Suprapubic skin (tissue), 4 donors: Measurements from ENCODE around the gene NR1D2. TPM values are rescaled to one million over a fixed set of nuclear protein-coding genes. Genes with fewer than 3 reads are reported as not detected.
"Not testable (repeated sequence)": the region's sequence is repeated elsewhere in the genome, so short reads cannot be mapped to it uniquely, and the experiment has no call there.

Experiments
- DNase-seq, 2 donors: peaks; one replicate each; pipeline ENCODE4 v3.0.0-alpha.2; 2019; ENCODE audit warnings: low spot score in 2 of 2
- H3K27ac ChIP-seq: fragments of 200-600 bp; sonication (generic); one replicate; pipeline ENCODE4 v1.5.1; 2019
- H3K27me3 ChIP-seq: fragments of 200-600 bp; sonication (generic); one replicate; pipeline ENCODE4 v1.5.1; 2019
- H3K36me3 ChIP-seq: fragments of 200-600 bp; sonication (generic); one replicate; pipeline ENCODE4 v1.5.1; 2019
- H3K4me1 ChIP-seq: fragments of 200-600 bp; sonication (generic); one replicate; pipeline ENCODE4 v1.5.1; 2019
- H3K4me3 ChIP-seq: fragments of 200-600 bp; sonication (generic); one replicate; pipeline ENCODE4 v1.5.1; 2019; ENCODE audit warnings: mild to moderate bottlenecking
- H3K9me3 ChIP-seq: fragments of 200-600 bp; sonication (generic); one replicate; pipeline ENCODE4 v1.5.1; 2019
- EP300 ChIP-seq: sonication (generic); formaldehyde crosslinking; IDR thresholded peaks from one replicate; pipeline ENCODE4 v1.6.1; 2017; ENCODE audit warnings: antibody characterized with exemption
- POLR2A ChIP-seq, 2 donors: fragments of 450-650 bp; IDR thresholded peaks; one replicate each; pipeline ENCODE4 v1.6.1; 2017; ENCODE audit warnings: antibody characterized with exemption in 2 of 2, mild to moderate bottlenecking in 2 of 2, moderate library complexity in 2 of 2
- POLR2AphosphoS5 ChIP-seq, 3 donors: sonication (generic); formaldehyde crosslinking; IDR thresholded peaks; one replicate each; pipeline ENCODE4 v1.6.1; 2017; ENCODE audit warnings: antibody characterized with exemption in 3 of 3
- WGBS: methylation state at CpG from one replicate; pipeline ENCODE4 v1.1.5; 2018; 5-methylcytosine and 5-hydroxymethylcytosine counted together
- total RNA-seq, 4 donors: library from RNA; depleted of rRNA; stranded (reverse); fragments of >200 nt; gene quantifications; one replicate each; pipeline ENCODE4 v1.1.0, GENCODE V29; 2016
- TF ChIP-seq, protein P1 (sequence below), 2 donors: fragments of 200-600 bp in 1 of 2; fragments of 450-650 bp in 1 of 2; sonication (generic) in 1 of 2; IDR thresholded peaks; one replicate each; pipeline ENCODE4 v1.5.1; 2016 to 2019; ENCODE audit warnings: antibody characterized with exemption in 2 of 2, mild to moderate bottlenecking in 1 of 2, moderate library complexity in 1 of 2

The NR1D2 gene
- total RNA-seq = 10 to 100 TPM; 24.4 to 44.1 (median 39.1) TPM

GRCh38 chr3:23944861-23945662 lies at the start of gene NR1D2:
NR1D2 (plus strand) TSS chr3:23945286; CDS start chr3:23945579, 293 bp downstream.
- Histone ChIP-seq H3K4me1 (peaks cover 37% of the 10 kb centered on the region), H3K27me3 (no peaks in the 10 kb centered on the region), H3K9me3 (no peaks in the 10 kb centered on the region), H3K27ac (peak within 1 kb of the TSS; percentile 100), H3K36me3 (no peaks in the 10 kb centered on the region), H3K4me3 (peak within 1 kb of the TSS; percentile 88)
- TF ChIP-seq POLR2A (IDR thresholded peaks at IDR 0.05) (peak; percentile 85 to 90), POLR2AphosphoS5 (IDR thresholded peaks at IDR 0.05) (peak in 1 of 3 donors; percentile 57)
- TF ChIP-seq, protein P1, sequence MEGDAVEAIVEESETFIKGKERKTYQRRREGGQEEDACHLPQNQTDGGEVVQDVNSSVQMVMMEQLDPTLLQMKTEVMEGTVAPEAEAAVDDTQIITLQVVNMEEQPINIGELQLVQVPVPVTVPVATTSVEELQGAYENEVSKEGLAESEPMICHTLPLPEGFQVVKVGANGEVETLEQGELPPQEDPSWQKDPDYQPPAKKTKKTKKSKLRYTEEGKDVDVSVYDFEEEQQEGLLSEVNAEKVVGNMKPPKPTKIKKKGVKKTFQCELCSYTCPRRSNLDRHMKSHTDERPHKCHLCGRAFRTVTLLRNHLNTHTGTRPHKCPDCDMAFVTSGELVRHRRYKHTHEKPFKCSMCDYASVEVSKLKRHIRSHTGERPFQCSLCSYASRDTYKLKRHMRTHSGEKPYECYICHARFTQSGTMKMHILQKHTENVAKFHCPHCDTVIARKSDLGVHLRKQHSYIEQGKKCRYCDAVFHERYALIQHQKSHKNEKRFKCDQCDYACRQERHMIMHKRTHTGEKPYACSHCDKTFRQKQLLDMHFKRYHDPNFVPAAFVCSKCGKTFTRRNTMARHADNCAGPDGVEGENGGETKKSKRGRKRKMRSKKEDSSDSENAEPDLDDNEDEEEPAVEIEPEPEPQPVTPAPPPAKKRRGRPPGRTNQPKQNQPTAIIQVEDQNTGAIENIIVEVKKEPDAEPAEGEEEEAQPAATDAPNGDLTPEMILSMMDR (IDR thresholded peaks at IDR 0.05) = no peak
- peak; percentile 87 to 90 for DNase-seq
- under 1% methylated on average over 42 of the region's 88 CpGs for WGBS

GRCh38 chr3:23900744-23901143 lies 44.3 kb upstream of the NR1D2 start:
- H3K4me1 ChIP-seq = no peaks in the 10 kb centered on the region
- TF ChIP-seq EP300 (no peak), POLR2AphosphoS5 (IDR thresholded peaks at IDR 0.05) (no peak), POLR2A (IDR thresholded peaks at IDR 0.05) (no peak)
- TF ChIP-seq, protein P1 (IDR thresholded peaks at IDR 0.05) = no peak
- H3K27ac ChIP-seq = no peak overlapping the region
- no peak overlapping the region for H3K4me3 ChIP-seq
- H3K27me3 ChIP-seq = no peaks in the 10 kb centered on the region
- DNase-seq = no peak
- H3K9me3 ChIP-seq = no peaks in the 10 kb centered on the region
- WGBS = 76% methylated on average over 6 of the region's 6 CpGs
- peaks cover 11% of the 10 kb centered on the region for H3K36me3 ChIP-seq

GRCh38 chr3:23904545-23904944 lies 40.5 kb upstream of the NR1D2 start:
- no peaks in the 10 kb centered on the region for H3K27me3 ChIP-seq
- no peak overlapping the region for H3K4me3 ChIP-seq
- TF ChIP-seq, protein P1 (IDR thresholded peaks at IDR 0.05) = no peak
- no peak for TF ChIP-seq POLR2A (IDR thresholded peaks at IDR 0.05)
- TF ChIP-seq EP300 = no peak
- TF ChIP-seq POLR2AphosphoS5 (IDR thresholded peaks at IDR 0.05) = no peak
- DNase-seq = no peak
- no peaks in the 10 kb centered on the region for H3K4me1 ChIP-seq
- peaks cover 15% of the 10 kb centered on the region for H3K36me3 ChIP-seq
- H3K27ac ChIP-seq = no peak overlapping the region
- H3K9me3 ChIP-seq = no peaks in the 10 kb centered on the region

GRCh38 chr3:23909341-23909740 lies 35.7 kb upstream of the NR1D2 start:
- TF ChIP-seq EP300 (no peak), POLR2A (IDR thresholded peaks at IDR 0.05) (no peak), POLR2AphosphoS5 (IDR thresholded peaks at IDR 0.05) (no peak)
- TF ChIP-seq, protein P1 (IDR thresholded peaks at IDR 0.05) = no peak
- H3K36me3 ChIP-seq = peaks cover 10% of the 10 kb centered on the region
- WGBS = 91% methylated on average over 7 of the region's 7 CpGs

GRCh38 chr3:23911397-23911796 lies 33.7 kb upstream of the NR1D2 start:
- Histone ChIP-seq H3K9me3 (no peaks in the 10 kb centered on the region), H3K27ac (no peak overlapping the region)
- WGBS = 96% methylated on average over 2 of the region's 2 CpGs

More at GRCh38 chr3:23909341-23909740, 35.7 kb upstream of the NR1D2 start:
- no peak overlapping the region for H3K27ac ChIP-seq
- H3K9me3 ChIP-seq = no peaks in the 10 kb centered on the region
- no peak overlapping the region for H3K4me3 ChIP-seq
- H3K4me1 ChIP-seq = peaks cover 5% of the 10 kb centered on the region
- H3K27me3 ChIP-seq = no peaks in the 10 kb centered on the region
- DNase-seq = no peak

GRCh38 chr3:23912335-23912734 lies 32.8 kb upstream of the NR1D2 start:
- 95% methylated on average over 3 of the region's 3 CpGs for WGBS
- not testable (repeated sequence) for H3K27me3 ChIP-seq, H3K9me3 ChIP-seq, H3K4me3 ChIP-seq, DNase-seq, H3K27ac ChIP-seq
- Histone ChIP-seq H3K4me1 (peaks cover 17% of the 10 kb centered on the region), H3K36me3 (peaks cover 10% of the 10 kb centered on the region)

More at GRCh38 chr3:23911397-23911796, 33.7 kb upstream of the NR1D2 start:
- peaks cover 17% of the 10 kb centered on the region for H3K4me1 ChIP-seq
- DNase-seq = no peak
- H3K27me3 ChIP-seq = no peaks in the 10 kb centered on the region
- H3K4me3 ChIP-seq = no peak overlapping the region
- H3K36me3 ChIP-seq = peaks cover 10% of the 10 kb centered on the region
- TF ChIP-seq POLR2AphosphoS5 (IDR thresholded peaks at IDR 0.05) = no peak
- TF ChIP-seq, protein P1 (IDR thresholded peaks at IDR 0.05) = no peak
- TF ChIP-seq POLR2A (IDR thresholded peaks at IDR 0.05) = no peak
- TF ChIP-seq EP300 = no peak
